Hematopoietic multipotent progenitor cell treated with erythropoietin and hydrocortisone succinate and interleukin-3 and kit ligand, for 8 days (in vitro differentiated cells): ENCODE measurements around the gene FTSJ3.
"Not testable (repeated sequence)": the region's sequence is repeated elsewhere in the genome, so short reads cannot be mapped to it uniquely, and the experiment has no call there.

Experiments
- DNase-seq: peaks from one replicate; pipeline ENCODE4 v3.0.0-alpha.2; 2015

The FTSJ3 gene

DNA sequence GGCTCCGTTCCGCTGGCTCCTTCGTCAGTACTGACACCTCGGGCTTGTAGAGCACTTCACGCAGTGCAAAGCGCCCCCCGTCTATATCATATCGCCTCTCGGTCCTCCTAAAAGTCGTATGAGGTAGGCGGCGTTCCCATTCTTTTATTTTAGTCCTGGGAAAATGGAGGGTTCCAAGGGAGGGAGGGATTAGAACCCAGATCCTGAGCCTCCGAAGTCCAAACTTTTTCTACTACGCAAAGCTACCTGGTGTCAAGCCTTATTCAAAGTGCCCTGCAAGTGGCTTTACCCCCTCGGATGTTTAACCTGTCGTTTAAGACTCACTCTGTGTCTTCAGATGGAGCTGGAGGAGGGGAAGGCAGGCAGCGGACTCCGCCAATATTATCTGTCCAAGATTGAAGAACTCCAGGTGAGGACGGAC, 348 bp upstream of the FTSJ3 start:
- no peak for DNase-seq

DNA sequence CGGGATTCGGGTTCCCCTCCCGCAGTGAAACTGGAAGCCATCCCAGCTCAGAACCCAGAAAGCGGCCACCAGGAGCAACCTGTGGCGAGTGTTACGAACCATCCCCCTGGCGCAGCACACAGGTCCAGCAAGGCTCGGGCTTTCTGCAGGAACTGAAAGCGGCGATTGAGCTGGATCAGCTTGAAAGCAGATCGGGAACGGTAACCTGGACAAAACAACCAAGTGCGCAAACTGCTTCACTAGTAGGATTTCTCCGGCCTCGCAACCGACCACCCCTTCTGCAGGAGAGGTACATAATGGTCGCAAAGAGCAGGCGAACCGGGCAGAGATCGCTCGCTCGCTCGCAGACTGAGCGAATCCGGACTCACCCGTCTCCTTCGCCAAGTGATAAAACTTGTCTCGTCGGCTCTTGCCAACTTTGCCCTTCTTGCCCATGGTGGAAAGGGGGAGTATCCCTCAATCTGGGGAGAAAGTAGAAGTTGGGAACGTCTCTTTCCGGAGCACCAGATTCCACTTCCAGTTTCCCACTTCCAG, 928 bp downstream of the FTSJ3 start:
- no peak for DNase-seq

DNA sequence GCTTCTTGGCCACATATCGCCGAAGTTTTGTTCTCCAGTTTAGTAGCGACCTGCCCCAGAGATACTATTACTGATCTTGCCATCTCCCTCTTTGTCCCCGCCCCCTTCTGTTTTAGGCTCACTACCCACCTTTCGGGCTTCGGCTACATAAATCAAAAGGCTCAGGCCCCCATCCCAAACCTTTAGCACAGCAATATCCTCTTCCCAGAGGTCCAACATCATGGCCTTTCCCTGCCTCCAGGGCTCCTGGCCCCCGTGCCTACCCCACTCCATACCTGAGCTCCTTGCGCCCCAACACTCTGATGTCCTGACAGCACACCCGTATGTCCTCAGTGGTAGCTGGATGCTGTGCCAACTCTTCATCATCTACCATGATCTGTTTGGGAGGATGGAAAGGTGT, 3.1 kb downstream of the FTSJ3 start:
- DNase-seq: no peak

DNA sequence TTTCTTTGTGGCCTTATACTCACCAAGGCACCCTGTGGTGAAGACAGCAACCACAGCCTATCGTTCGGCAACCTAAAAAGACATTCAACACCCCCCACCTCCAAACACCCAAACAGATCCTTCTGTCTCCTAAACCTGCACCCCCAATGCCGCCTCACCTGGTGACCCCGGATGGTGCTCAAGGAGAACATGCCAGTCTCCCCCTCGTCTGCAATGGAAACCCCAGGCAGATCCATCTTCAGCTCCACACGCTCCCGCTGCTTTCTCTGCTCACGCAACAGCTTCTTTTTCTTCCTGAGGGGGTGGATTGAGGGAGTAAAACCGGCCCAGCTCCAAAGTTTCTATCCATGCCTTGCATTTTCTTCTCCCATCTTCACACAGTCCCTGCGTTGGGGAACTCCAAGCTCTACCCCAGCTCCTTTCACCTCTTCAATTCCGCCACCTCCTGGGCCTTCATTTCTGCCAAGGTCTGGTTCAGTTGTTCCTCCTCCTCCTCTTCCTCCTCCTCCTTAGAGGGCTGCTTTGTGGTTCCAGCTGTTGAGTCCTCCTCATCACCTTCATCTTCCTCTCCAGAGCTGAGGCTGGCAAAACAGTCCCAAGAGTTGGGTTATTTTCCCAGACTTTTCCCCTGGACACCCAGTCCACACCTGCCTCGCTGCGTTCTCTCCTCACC, 3.7 kb downstream of the FTSJ3 start:
- no peak for DNase-seq

DNA sequence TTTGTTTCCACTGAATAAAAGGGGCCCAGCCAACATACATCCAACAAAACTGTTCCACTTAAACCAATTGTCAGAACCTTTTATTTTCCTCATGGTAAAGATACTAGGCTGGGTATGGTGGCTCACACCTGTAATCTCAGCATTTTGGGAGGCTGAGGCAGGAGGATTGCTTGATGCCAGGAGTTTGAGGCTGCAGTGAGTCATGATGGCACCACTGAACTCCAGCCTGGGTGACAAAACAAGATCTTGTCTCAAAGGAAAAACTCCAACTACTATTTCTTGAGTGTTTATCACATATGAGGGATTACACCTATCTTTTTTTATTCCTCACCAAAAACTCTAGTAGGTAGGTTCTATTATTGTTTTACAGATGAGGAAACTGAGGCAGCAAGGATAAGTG, 4.9 kb downstream of the FTSJ3 start:
- DNase-seq: no peak

DNA sequence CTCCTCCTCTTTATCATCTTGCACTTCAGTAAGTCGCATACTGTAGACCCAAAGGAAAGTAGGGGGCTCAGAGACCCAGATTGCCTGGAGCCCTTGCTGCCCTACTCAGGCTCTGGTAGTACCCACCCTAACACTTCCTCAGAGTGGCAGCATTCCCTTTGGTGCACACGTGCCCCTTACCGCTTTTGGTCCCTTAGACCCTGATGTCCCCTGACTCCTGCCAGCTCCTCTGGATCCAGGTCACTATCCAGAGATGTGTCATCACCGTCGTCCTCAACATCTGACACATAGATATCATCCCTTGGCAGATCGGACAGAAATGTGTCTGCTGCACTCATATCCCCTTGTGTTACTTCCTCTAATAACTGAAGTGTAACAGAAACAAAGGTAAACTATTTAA, 5.7 kb downstream of the FTSJ3 start:
- no peak for DNase-seq

DNA sequence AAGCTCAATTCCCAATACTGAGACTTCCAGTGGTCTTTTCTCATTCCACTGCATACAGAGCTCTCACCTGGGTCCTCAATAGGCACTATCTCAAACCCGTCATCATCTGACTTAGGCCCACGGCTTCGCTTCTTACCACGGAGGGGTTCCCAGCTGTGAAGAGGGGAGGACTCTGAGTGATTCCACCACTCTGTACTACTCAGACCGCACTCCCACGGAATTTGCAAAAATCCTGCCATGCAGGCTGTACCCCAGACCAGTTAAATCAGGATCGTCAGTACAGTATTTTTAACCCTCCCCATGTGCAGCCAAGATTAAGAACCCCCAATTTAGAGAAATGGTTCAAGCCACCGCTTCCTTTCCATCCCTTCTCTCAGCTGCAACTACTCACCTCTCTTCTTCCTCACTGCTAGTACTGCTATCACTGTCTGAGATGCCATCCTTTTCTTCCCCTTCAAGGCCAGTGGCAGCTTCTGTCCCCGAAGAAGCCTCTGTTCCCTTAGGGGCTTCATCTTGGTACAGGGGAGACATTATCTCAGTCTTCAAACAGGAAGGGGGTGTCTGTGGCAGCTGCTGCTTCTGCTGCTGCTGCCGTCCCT, 6.4 kb downstream of the FTSJ3 start:
- DNase-seq: no peak

DNA sequence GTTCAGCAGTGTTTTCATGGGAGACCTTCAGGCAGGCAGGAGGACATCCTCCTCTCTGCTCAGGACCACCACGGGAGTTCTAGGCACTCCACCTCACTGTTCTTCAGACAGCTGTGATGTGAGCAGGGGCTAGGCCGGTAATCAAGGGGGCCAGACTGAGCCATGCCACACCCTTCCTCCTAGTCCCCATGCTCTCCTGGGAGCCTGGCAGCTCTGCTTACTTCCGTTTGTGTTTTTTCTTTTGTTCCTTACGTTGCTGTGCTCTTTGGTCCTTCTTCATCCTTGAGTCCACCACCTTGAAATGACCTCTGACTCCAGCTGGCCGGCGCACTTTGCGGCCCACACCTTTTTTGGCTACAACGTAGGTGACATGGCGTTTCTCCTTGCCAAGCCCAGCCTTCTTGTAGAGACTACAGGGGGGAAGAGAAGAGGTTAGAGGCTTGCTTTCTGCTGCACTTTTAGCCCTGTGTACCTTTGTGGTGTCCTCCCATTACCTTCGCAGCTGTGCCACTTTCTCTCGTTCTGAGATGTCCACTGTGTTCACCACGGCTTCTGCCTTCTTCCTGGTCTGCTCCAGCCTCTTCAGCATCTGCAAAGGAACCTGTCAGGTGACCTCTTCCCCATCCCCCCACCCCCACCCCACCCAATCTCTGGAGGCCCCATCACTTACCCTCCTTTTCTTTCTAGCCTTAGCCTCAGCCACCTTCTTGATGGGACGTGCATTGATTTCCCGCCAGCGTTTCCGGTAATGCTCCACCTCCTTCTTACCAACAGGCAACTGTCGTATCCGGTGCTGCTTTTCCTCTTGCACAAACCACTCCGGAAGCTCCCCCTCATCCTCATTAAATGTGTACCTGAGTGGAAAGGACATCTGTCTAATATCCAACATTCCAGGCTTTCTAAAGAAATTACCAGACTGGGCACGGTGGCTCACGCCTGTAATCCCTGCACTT, 7.6 kb downstream of the FTSJ3 start:
- no peak for DNase-seq

DNA sequence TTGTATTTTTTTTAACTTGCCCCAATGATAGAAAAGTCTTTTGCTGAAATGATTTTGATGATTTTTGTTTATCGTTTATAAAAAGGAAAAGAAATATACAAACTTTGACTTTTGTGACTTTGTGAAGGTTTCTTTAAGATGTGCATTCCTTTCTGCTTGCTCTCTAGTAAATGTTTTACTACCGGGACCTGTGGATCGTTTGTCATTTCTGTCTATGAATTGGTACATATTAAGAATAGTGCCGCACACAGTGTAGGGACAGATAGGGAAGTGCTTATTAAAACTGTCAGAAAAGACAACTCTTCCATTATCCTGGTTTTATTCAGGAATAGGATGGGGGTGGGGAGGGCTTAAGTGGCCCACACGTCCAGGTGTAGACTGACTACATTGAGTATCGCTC, 8.3 kb downstream of the FTSJ3 start:
- DNase-seq: no peak

DNA sequence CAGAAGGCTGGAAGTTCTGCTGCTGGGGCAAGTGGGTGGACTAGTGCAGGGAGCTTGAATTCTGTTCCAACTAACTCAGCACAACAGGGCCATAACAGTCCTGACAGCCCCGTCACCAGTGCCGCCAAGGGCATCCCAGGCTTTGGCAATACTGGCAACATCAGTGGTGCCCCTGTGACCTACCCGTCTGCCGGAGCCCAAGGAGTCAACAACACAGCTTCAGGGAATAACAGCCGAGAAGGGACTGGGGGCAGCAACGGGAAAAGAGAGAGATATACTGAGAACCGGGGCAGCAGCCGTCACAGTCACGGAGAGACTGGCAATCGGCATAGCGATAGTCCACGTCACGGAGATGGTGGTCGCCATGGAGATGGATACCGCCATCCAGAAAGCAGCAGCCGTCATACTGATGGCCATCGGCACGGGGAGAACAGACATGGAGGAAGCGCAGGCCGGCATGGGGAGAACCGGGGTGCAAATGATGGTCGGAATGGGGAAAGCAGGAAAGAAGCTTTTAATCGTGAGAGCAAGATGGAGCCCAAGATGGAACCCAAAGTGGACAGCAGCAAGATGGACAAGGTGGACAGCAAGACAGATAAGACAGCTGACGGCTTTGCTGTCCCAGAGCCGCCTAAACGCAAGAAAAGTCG, 9.6 kb downstream of the FTSJ3 start:
- DNase-seq: no peak

DNA sequence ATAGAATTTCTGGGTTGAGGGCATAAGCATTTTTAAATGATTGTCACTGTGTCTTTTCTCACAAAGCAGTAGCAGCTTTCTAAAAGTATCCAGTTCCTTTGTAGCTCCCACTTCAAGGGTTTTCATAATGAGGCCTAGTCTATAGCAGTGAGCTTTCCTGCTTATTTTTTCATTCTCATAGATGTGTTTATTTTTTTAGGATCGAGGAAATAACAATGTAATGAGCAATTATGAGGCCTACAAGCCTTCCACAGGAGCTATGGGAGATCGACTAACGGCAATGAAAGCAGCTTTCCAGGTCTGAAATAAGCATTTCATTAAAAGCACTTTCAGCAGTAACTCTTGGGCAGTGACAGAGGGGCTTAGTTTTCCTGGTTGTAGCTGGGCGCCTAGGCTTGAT, 10.8 kb downstream of the FTSJ3 start:
- DNase-seq: no peak

DNA sequence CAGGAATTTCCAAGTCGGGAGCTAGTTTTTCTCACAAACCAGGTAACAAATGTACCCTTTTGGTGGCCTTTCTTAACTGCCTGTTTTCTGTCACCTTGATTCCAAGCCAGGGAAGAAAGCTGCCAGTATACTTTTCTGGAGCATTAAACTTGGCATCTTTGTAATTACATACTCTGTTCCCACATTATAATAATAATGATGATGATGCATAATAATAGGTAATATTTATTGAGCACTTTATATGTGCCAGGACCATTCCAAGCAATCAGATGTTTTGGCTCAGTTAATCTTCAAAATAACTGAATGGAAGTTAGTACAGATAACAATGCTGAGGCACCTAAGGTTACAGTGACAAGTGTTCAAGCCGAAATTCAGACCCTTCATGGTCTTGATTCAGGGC, 11.3 kb downstream of the FTSJ3 start:
- DNase-seq: no peak

DNA sequence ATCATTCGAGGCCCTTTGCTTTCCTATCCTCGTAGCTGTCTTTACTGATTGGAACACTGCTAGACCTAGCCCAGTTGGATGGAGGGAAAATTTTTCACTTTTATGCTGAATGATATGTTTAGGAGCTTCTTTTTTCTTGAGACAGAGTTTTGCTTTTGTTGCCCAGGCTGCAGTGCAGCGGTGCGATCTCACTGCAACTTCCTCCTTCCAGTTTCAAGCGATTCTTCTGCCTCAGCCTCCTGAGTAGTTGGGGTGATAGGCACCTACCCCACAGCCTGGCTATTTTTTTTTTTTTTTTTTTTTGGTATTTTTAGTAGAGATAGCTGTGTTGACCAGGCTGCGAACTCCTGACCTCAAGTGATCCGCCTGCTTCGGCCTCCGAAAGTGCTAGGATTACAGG, 17.5 kb downstream of the FTSJ3 start:
- DNase-seq: no peak

DNA sequence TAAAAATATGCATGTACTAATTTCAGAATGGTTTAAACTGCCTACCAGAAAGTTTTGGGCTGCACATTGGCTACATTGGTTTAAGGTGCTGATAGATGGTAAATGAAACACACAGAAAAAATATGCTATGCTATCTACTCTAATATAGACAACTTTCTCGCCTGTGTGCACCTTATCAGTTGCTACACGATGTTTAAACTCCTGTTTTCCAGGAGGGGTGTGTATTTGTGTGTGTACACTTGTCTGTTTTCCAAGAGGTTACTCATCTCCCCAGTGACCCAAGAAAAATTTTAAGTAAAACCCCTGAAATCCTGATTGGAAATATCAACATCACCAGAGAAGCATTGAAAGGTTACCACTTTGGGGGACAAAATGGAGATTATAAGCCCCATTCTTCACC, 21.9 kb downstream of the FTSJ3 start:
- peak; percentile 75 for DNase-seq

DNA sequence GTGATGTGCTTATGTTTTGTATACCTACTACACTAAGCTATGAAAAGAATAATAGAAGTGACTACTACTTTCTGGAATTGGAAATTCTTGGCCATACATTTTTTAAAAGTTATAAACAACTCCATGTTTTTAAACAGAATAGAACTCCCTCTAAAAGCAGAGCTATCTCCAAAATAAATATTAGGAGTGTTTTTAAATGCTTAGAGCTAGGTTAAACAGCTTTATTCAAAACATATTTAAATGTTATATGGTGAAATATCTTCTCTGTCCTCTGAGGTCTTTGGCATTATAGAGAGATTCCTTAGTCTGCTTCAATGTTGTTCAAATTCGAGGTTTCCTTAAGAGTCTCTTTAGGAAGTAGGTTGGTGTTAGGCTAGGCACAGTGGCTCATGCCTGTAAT, 23.1 kb downstream of the FTSJ3 start:
- no peak for DNase-seq

DNA sequence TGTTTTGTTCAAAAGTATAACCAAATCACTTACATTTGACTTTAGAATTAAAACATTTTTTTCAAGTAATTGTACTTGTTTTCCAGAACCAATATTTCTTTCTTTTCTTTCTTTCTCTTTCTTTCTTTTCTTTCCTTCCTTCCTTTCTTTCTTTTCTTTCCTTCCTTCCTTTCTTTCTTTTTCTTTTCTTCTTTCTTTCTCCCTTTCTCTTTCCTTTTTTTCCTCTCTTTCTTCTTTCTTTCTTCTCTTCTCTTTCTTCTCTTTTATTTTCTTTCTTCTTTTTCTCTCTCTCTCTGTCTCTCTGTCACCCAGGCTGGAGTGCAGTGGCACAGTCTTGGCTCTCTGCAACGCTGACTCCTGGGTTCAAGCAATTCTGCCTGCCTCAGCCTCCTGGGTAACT, 26.7 kb downstream of the FTSJ3 start:
- no peak for DNase-seq

DNA sequence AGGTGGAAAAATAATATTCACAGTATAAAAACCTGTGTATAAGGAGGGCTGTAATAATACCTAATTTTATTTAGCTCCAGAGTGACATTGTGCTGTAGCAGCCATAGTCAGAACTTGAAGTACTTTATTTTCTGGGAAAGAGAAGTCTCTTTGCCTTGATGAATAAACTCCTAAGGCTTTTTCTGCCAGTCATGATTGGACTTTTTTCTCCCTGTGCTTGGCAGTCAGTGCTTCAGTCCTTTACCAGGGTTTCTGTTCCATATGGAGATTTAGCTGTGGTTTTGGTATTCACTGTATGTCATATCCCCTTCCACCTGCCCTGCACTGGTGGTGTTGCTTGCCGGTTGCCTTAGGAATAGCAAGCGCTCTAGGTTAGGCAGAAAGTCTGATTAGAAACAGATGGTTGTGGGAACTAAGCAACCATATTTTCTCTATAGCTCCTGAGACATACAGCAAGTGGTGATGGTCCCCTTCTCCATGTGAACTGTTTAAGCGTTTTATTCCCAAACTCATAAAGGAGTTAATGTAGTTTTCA, 28.8 kb downstream of the FTSJ3 start:
- no peak for DNase-seq

DNA sequence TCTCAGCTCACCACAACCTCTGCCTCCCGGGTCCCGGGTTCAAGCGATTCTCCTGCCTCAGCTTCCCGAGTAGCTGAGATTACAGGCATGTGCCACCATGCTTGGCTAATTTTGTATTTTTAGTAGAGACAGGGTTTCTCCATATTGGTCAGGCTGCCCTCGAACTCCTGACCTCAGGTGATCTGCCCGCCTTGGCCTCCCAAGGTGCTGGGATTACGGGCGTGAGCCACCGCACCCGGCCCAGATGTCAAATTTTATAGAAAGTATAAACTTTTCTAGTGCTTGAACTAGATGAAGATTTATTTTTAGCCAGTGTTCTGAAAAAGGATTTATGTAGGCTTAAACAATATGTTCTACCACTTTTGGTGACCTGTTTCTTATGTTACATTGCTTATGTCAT, 31.1 kb downstream of the FTSJ3 start:
- DNase-seq: not testable (repeated sequence)

DNA sequence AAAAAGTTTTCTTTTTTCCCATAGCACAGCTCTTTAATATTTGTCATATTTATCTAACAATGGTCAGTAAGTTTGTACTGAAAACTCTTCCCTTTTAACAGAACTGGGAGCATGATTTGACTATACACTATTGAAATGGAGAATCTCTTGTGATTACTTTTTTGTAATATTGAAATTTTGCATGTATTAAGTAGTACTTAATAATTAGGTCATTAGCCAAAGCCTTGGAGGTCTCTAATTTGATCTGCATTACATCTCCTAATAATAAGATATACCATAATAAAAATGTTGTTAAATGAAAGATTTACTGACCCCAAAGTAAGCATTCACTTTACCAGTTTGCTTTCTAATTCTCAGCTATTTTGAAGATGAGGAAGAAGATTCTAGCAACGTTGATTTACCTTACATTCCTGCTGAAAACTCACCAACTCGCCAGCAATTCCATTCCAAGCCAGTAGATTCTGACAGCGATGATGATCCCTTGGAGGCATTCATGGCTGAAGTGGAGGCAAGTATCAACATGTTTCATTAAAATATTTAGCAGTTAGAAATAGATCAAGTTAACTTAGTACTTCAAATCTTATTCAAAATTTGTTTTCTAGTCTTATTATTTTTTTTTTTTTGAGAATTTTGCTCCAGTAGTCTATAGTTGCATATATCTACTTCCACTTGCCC, 35.3 kb downstream of the FTSJ3 start:
- DNase-seq: no peak

DNA sequence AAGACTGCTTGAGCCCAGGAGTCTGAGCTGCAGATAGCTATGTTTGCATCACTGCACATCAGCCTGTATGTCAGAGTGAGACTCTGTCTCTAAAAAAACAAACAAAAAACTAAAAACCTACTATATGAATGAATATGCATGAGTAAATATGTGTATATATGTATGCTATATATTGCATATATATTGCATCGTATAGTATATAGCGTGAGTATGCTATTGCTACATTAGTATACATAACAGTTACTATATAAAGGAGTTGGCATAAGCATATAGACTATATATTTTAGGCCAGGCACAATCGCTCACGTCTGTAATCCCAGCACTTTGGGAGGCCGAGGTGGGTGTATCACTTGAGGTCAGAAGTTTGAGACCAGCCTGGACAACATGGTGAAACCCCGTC, 37.4 kb downstream of the FTSJ3 start:
- no peak for DNase-seq

DNA sequence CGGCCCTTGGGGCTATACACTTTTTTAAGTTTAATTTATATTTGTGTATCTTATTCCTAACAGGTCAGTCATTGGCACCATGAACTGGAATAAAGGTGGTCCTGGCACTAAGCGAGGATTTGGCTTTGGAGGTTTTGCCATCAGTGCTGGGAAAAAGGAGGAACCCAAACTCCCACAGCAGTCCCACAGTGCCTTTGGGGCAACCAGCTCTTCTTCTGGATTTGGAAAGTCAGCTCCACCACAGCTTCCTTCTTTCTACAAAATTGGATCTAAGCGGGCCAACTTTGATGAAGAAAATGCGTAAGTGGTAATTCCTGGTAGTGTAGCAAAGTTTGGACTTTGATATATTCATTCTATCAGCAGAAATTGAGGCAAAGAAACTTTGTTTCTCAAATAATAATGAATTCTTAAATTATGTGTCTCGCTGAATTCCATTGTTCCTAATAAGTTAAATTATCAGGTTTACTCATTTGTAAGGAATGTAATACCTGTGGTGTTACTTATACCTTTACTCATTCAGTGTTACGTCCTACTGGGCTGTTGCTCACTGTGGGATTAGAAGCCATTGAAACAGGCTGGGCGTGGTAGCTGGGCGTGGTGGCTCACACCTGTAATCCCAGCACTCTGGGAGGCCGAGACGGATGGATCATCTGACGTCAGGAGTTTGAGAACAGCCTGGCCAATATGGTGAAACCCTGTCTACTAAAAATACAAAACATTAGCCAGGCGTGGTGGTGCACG, 40.3 kb downstream of the FTSJ3 start:
- DNase-seq: no peak

DNA sequence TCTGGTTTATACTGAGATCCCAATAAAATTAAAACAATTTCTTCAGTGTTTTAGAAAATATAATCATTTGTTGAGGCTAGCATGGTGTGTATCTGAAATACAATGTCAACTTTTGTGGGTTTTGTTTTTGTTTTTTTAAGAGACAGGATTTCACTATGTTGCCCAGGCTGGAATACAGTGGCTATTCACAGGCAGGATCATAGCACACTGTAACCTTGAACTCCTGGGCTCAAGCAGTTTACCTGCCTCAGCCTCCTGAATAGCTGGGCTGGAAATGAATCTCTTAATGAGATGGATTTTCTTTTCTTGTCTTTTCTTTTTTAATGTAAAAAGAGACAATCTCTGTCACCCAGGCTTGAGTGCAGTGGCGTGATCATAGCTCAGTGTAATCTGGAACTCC, 41.3 kb downstream of the FTSJ3 start:
- DNase-seq: no peak
